Right lobe of liver (tissue), 6 donors: ENCODE measurements around the gene ASCC3. TPM values are rescaled to one million over a fixed set of nuclear protein-coding genes. Genes with fewer than 3 reads are reported as not detected.

Experiments used
- ATAC-seq, 4 donors: fragments of 200-7000 bp; cut with Tn5 transposase; one replicate each; pipeline ENCODE4 v1.9.1; 2020; ENCODE audit warnings: mild to moderate bottlenecking in 4 of 4, moderate library complexity in 4 of 4
- DNase-seq, 3 donors: peaks; one replicate each; pipeline ENCODE4 v3.0.0-alpha.2; 2020
- H3K27ac ChIP-seq, 3 donors: fragments of 200-600 bp; one replicate each; pipeline ENCODE4 v1.8.0; 2022
- H3K27me3 ChIP-seq, 2 donors: fragments of 200-600 bp; one replicate each; pipeline ENCODE4 v1.8.0; 2022
- H3K36me3 ChIP-seq, 4 donors: fragments of 200-600 bp; sonication (generic) in 1 of 4; one replicate each; pipeline versions ENCODE4 v1.5.1 to v1.8.0; 2017 to 2022; ENCODE audit warnings: control low read depth in 1 of 4
- H3K4me1 ChIP-seq, 4 donors: fragments of 200-600 bp; sonication (generic) in 1 of 4; one replicate each; pipeline versions ENCODE4 v1.5.1 to v1.8.0; 2017 to 2022; ENCODE audit warnings: control low read depth in 1 of 4
- H3K4me3 ChIP-seq, 3 donors: fragments of 200-600 bp; one replicate each; pipeline ENCODE4 v1.8.0; 2022
- H3K9me3 ChIP-seq, 4 donors: fragments of 200-600 bp; sonication (generic) in 1 of 4; one replicate each; pipeline versions ENCODE4 v1.5.1 to v1.8.0; 2017 to 2022; ENCODE audit warnings: control low read depth in 1 of 4
- CTCF ChIP-seq, 4 donors: fragments of 200-600 bp in 3 of 4; fragments of 450-650 bp in 1 of 4; IDR thresholded peaks; one replicate each; pipeline versions ENCODE4 v1.5.1 to v1.8.0; 2016 to 2022; ENCODE audit warnings: antibody characterized with exemption in 4 of 4, mild to moderate bottlenecking in 2 of 4
- POLR2A ChIP-seq: fragments of 450-650 bp; IDR thresholded peaks from one replicate; pipeline ENCODE4 v1.6.1; 2017; ENCODE audit warnings: antibody characterized with exemption, mild to moderate bottlenecking
- WGBS: methylation state at CpG from one replicate; pipeline ENCODE4 v1.1.6; 2018; ENCODE audit warnings: low coverage, low lambda C conversion rate; ENCODE audit not compliant: insufficient coverage; ENCODE audit errors: missing lambda C conversion rate; 5-methylcytosine and 5-hydroxymethylcytosine counted together
- intact Hi-C, 2 donors: fragments of 100-400 bp; cut with DNase I; formaldehyde crosslinking; loops; one replicate each; pipeline versions ENCODE4 v1.11.2 to v1.14.1; 2022
- total RNA-seq, 6 experiments: library from RNA; depleted of rRNA in 2 of 6; stranded (reverse); fragments of >200 nt in 2 of 6; fragmentation: NEBNext Ultra II Directional in 3 of 6; extraction: Animal tissue kit (Norgen Biotek cat#: 25700) in 3 of 6; gene quantifications; one replicate each; pipeline versions ENCODE4 v1.1.0 to v1.2.4, GENCODE V29; 2016 to 2023
- donor health status: DM: no; HTN: yes; CAD: no.
- donor health status: DM: no; HTN: no; CAD: no.
- donor health status: DM: no; HTN: no; CAD: no.
- donor health status: DM: no; HTN: yes; CAD: no.
- donor health status: DM: no; HTN: yes; CAD: no.

Gene ASCC3
- total RNA-seq, 6 experiments from 2014 or later: 17.0 to 28.2 (median 24.9) TPM

DNA sequence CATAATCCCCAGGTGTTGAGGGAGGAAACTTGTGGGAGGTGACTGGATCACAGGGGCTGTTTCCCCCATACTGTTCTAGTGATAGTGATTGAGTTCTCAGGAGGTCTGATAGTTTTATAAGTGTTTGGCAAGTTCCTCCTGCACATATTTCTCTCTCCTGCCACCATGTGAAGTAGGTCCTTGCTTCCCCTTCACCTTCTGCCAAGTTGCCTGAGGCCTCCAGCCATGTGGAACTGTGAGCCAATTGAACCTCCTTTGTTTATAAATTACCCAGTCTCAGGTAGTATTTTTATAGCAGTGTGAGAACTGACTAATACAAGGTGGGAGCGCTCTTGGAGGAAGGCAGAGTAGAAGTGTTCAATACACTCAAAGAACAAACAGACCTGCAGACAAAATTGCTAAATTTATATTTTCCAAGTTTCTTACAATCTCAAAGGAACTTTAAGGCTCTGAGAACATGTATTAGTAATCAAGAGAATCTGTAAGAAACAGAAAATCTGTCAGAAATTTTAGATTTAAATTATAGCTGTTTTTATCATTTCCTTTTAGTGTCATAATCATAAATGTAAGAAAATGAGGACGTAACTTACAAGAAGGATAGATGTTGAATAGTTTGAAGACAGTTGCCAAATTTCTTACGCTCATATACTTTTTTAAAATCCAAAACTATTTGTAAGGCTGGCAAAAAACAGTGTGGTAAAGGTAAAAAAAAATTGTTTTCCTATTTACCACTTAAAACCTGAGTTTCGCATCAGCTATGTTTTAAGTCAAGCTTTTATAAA lies 77.7 kb downstream of the ASCC3 start:
- ATAC-seq: no peak
- H3K36me3 ChIP-seq: no peaks in the 10 kb centered on the region
- WGBS: 94% methylated on average over 4 of the region's 4 CpGs
- H3K9me3 ChIP-seq: no peaks in the 10 kb centered on the region
- no peak for DNase-seq
- intact Hi-C loops: no loop called here
- H3K27ac ChIP-seq: no peak overlapping the region
- H3K4me3 ChIP-seq: no peak overlapping the region
- no peaks in the 10 kb centered on the region for H3K27me3 ChIP-seq
- TF ChIP-seq POLR2A (no peak), CTCF (IDR thresholded peaks at IDR 0.05) (no peak)
- H3K4me1 ChIP-seq: no peaks in the 10 kb centered on the region

DNA sequence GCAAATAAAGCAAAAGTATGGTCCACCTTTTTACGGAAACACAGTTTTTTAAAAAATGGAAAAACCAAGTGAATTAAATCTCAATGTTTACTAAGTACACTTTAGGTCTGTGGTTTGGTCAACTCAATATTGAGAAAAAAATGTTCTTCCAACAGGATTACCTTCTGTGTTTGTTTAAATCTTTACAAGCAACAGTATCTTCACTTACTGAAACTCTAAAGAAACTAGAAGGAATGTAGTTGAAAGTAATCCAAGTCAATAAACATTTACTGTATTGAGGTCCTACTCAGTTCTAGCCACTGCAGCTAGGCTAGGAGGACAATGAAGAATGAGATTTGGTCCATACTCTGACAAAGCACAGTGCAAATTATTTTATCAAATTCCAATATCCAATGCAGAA lies 80.1 kb downstream of the ASCC3 start:
- H3K36me3 ChIP-seq: peaks cover 0 to 4% (median 0%) of the 10 kb centered on the region in 4 donors
- no peak overlapping the region for H3K27ac ChIP-seq
- intact Hi-C loops: no loop called here
- H3K4me1 ChIP-seq: no peaks in the 10 kb centered on the region
- H3K27me3 ChIP-seq: no peaks in the 10 kb centered on the region
- 92% methylated on average over 1 of the region's 1 CpG for WGBS
- TF ChIP-seq CTCF (IDR thresholded peaks at IDR 0.05): no peak
- DNase-seq (no peak), ATAC-seq (no peak)
- no peak overlapping the region for H3K4me3 ChIP-seq
- H3K9me3 ChIP-seq: no peaks in the 10 kb centered on the region

- intact Hi-C loops: no loop called here
- Histone ChIP-seq H3K4me1 (no peaks in the 10 kb centered on the region), H3K4me3 (no peak overlapping the region), H3K9me3 (no peaks in the 10 kb centered on the region), H3K27me3 (no peaks in the 10 kb centered on the region), H3K36me3 (peaks cover 0 to 4% (median 0%) of the 10 kb centered on the region in 4 donors), H3K27ac (no peak overlapping the region)
- no peak for ATAC-seq
- no peak for TF ChIP-seq POLR2A
- no peak for TF ChIP-seq CTCF (IDR thresholded peaks at IDR 0.05)
- DNase-seq: no peak
- WGBS: 93% methylated on average over 4 of the region's 4 CpGs
Measured at GRCh38 chr6:100796049-100796823, 84.9 kb downstream of the ASCC3 start.

GRCh38 chr6:100790084-100790483 lies 91.0 kb downstream of the ASCC3 start:
- Histone ChIP-seq H3K36me3 (no peaks in the 10 kb centered on the region), H3K9me3 (no peaks in the 10 kb centered on the region), H3K27ac (no peak overlapping the region), H3K4me1 (no peaks in the 10 kb centered on the region), H3K27me3 (no peaks in the 10 kb centered on the region), H3K4me3 (no peak overlapping the region)
- ATAC-seq: no peak
- WGBS: 86% methylated on average over 2 of the region's 2 CpGs
- intact Hi-C loops: no loop called here
- TF ChIP-seq POLR2A: no peak
- DNase-seq: no peak

GRCh38 chr6:100785982-100786381 lies 95.1 kb downstream of the ASCC3 start:
- no peak for ATAC-seq
- 100% methylated on average over 1 of the region's 1 CpG for WGBS
- H3K4me3 ChIP-seq: no peak overlapping the region

More at GRCh38 chr6:100785982-100786381, 95.1 kb downstream of the ASCC3 start:
- TF ChIP-seq CTCF (IDR thresholded peaks at IDR 0.05) (no peak), POLR2A (no peak)
- Histone ChIP-seq H3K9me3 (no peaks in the 10 kb centered on the region), H3K4me1 (no peaks in the 10 kb centered on the region), H3K36me3 (no peaks in the 10 kb centered on the region), H3K27me3 (no peaks in the 10 kb centered on the region), H3K27ac (no peak overlapping the region)
- no peak for DNase-seq
- intact Hi-C loops: no loop called here
